ENCODE measurements around the gene POLR3E. TPM values are rescaled to one million over a fixed set of nuclear protein-coding genes. Genes with fewer than 3 reads are reported as not detected.

Gene POLR3E
- total RNA-seq, 2 experiments from 2014 or later = 52.4 to 54.3 TPM

DNA sequence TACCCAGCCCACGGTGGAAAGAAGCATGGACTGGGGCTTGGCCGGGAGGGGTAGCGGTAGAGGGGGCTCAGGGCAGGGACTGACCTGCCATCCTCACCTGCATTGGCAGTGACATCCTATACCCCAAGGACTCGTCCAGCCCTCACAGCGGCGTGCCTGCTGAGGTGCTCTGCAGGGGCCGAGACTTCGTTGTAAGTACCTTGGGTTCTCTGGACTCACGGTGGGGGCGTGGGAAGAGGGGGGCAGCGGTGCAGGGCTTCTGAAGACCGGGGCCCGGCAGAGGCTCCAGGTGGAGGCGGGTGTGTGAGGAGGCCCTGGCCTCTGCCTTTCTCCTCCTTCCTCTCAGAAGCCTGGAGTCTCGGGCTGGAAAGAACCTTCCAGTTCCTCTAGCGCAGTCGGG is 25.5 kb downstream of the POLR3E start:
- Mint-ChIP-seq H3K9me3 (no peaks in the 10 kb centered on the region), H3K27ac (peak overlapping the region; percentile 68), H3K4me1 (peaks cover 7% of the 10 kb centered on the region), H3K27me3 (no peaks in the 10 kb centered on the region), H3K4me3 (no peak overlapping the region), H3K36me3 (ENCODE audit: low read depth) (peaks cover 28% of the 10 kb centered on the region)
- DNase-seq = no peak
- POLR2A ChIA-PET = no interaction called here
- CTCF ChIA-PET = no interaction called here

DNA sequence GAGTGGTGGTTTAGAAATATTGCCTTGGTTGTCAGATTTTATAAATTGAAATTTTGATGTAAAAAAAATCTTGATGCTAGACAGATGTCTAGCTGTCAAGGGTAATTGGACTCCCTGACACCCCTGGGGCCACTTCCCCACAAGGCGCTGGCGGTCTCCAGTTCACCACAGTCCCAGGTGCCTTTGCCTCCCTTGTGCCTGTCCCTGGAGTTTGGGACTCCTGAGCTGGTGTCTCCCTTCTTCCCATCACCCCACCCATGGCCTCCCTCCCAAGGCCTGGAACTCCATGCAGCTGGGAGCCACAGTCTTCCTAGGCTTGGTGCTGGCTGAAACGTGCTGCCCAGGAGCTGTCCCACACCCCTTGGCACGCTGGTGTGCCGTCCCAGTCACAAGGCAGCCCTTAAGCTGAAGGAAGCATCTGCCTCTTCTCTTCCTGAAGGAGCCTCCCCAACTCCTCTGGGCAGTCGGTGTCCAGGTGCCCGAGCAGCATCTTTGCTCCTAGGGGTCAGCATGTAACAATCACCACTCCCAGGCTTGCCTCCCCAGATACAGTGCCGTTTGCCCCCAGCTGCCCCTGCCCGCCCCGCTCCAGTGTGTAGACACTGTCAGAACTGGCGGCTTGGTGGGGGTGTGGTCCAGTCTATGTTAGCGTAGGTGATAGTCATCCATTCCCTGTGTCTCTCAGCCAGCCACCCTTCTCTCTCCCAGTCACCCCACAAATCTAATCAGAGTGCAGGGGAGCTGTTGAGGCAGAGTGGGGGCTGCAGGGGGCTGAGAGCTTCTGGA is 26.2 kb downstream of the POLR3E start:
- no peaks in the 10 kb centered on the region for H3K9me3 Mint-ChIP-seq
- H3K27ac Mint-ChIP-seq = no peak overlapping the region
- H3K4me1 Mint-ChIP-seq = peaks cover 7% of the 10 kb centered on the region
- DNase-seq = no peak
- H3K4me3 Mint-ChIP-seq = no peak overlapping the region
- H3K36me3 Mint-ChIP-seq (ENCODE audit: low read depth) = peaks cover 30% of the 10 kb centered on the region
- no peaks in the 10 kb centered on the region for H3K27me3 Mint-ChIP-seq
- CTCF ChIA-PET = interaction anchor here (1.1 kb wide), 1 partner anchor 13 kb away, joined by 3 read pairs; no protein-coding TSS in a partner anchor
- POLR2A ChIA-PET = no interaction called here

DNA sequence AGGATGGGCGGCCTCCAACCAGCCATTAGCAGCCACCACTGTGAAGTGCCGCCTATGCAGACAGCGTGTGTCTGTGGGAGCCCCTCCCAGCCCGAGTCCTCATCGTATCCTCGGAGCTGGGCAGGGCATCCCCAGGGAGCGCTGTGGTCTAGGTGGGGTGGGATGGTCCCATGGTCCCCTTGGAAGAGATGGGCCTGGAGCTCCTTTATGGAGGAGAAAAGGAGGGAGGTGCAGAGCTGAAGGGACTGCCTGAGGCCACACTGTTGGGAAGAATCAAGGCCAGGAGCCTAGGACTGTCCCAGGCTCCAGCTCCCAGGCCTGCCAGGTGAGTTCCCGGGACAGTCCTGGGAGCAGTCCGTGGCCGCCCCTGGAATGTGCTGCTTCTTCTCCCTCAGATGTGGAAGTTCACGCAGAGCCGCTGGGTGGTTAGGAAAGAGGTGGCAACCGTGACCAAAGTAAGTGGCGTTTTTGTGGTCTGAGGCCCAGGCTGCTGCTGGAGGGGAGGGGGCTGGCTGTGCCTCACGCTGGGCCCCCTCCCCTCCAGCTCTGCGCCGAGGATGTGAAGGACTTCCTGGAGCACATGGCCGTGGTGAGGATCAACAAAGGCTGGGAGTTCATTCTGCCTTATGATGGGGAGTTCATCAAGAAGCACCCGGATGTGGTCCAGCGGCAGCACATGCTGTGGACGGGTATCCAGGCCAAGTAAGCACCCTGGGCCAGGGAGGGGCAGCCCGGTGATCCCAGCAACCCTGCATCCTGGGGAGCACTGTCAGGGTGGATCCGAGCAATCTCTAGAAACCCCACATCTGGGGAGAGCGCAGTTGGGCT is 27.0 kb downstream of the POLR3E start:
- H3K27ac Mint-ChIP-seq = no peak overlapping the region
- H3K27me3 Mint-ChIP-seq = no peaks in the 10 kb centered on the region
- no peak for DNase-seq
- no peaks in the 10 kb centered on the region for H3K9me3 Mint-ChIP-seq
- ChIA-PET POLR2A (interaction anchor here (0.5 kb wide), 1 partner anchor 118 kb away, joined by 4 read pairs; the partner anchor contains the start of gene EEF2K), CTCF (interaction anchor here (1.1 kb wide), 1 partner anchor 14 kb away, joined by 3 read pairs; no protein-coding TSS in a partner anchor)
- H3K4me3 Mint-ChIP-seq = no peak overlapping the region
- H3K36me3 Mint-ChIP-seq (ENCODE audit: low read depth) = peaks cover 28% of the 10 kb centered on the region
- H3K4me1 Mint-ChIP-seq = peaks cover 7% of the 10 kb centered on the region

DNA sequence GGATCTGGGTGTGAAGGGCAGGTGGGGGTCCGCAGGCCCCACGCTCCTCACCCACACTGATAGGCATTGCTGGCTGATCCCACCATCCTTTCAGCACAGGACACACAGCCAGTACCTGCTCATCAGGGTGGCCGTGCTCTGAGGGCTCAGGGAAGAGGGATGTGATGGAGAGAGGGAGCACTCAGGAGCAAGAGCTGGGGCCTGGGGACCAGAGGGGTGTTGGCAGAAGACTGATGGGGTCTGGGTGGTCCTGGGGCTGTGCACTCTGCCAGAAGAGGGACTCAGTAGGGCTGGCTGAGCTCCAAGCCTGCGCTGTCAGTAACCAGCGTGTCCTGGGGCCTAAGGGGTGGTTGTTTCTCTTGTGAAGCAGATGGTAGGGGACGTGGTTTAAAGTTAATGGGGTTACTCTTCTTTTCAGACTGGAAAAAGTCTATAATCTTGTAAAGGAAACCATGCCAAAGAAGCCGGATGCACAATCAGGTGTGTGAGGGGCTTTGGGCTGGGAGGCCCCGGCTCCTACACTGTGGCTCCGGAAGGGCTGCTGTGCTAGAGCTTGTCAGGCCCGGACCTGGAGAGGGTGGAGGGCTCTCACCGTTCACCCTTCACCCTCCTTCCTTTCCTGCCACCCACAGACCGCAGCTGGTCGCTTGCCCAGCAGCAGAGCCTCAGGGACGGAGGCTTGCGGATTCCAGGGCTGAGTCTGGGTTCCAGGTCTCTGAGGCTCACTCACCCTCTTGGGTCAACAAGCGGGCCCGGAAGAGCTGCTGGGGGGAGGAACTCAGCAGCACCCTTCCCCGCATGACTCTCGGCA is 27.8 kb downstream of the POLR3E start:
- no peak overlapping the region for H3K4me3 Mint-ChIP-seq
- H3K27ac Mint-ChIP-seq = peak overlapping the region; percentile 66
- no peaks in the 10 kb centered on the region for H3K9me3 Mint-ChIP-seq
- ChIA-PET CTCF (interaction anchor here (0.6 kb wide), 1 partner anchor 1134 kb away, joined by 4 read pairs; no protein-coding TSS in a partner anchor), POLR2A (no interaction called here)
- no peak for DNase-seq
- no peaks in the 10 kb centered on the region for H3K27me3 Mint-ChIP-seq
- H3K36me3 Mint-ChIP-seq (ENCODE audit: low read depth) = peaks cover 28% of the 10 kb centered on the region
- H3K4me1 Mint-ChIP-seq = peaks cover 9% of the 10 kb centered on the region

DNA sequence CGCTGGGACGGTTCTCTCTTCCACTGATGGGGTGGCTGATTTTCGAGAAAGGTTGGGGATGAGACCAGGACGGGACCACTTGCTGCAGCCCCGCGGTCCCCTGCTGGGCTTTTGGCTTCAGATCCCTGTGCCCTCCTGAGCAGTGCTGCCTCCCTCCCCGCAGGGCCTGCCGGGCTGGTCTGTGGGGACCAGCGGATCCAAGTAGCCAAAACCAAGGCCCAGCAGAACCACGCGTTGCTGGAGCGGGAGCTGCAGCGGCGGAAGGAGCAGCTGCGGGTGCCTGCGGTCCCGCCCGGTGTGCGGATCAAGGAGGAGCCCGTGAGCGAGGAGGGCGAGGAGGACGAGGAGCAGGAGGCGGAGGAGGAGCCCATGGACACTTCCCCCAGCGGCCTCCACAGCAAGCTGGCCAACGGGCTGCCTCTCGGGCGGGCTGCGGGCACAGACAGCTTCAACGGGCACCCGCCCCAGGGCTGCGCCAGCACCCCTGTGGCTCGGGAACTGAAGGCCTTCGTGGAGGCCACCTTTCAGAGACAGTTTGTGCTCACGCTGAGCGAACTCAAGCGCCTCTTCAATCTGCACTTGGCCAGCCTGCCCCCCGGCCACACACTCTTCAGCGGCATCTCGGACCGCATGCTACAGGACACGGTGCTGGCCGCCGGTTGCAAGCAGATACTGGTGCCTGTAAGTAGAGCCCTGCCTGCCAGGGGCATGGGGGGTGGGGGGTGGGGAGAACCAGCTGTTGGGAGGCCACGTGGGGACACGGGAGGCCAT is 28.6 kb downstream of the POLR3E start:
- H3K27me3 Mint-ChIP-seq = no peaks in the 10 kb centered on the region
- DNase-seq = no peak
- no peaks in the 10 kb centered on the region for H3K9me3 Mint-ChIP-seq
- H3K4me3 Mint-ChIP-seq = no peak overlapping the region
- ChIA-PET CTCF (no interaction called here), POLR2A (interaction anchor here (0.7 kb wide), 1 partner anchor 94 kb away, joined by 3 read pairs; no protein-coding TSS in a partner anchor)
- H3K27ac Mint-ChIP-seq = no peak overlapping the region
- H3K4me1 Mint-ChIP-seq = peaks cover 11% of the 10 kb centered on the region
- peaks cover 32% of the 10 kb centered on the region for H3K36me3 Mint-ChIP-seq (ENCODE audit: low read depth)

DNA sequence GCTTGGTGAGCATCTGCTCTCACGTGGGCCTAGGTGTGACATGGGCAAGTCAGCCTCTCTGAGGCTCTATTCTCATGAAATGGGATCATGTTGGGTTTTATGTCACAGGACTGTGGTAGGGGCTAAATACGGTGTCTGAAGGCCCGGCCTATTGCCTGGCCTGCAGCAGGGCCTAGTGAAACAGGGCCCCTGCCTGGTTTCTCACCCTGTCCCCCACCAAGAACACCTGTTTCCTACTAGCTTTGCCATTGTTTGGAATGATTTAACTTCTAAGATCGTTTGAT is 29.1 kb downstream of the POLR3E start:
- H3K4me3 Mint-ChIP-seq = no peak overlapping the region
- peaks cover 29% of the 10 kb centered on the region for H3K36me3 Mint-ChIP-seq (ENCODE audit: low read depth)
- H3K4me1 Mint-ChIP-seq = peaks cover 7% of the 10 kb centered on the region
- DNase-seq = no peak
- no peaks in the 10 kb centered on the region for H3K9me3 Mint-ChIP-seq
- no peak overlapping the region for H3K27ac Mint-ChIP-seq
- ChIA-PET CTCF (no interaction called here), POLR2A (interaction anchor here (0.7 kb wide), 1 partner anchor 93 kb away, joined by 3 read pairs; no protein-coding TSS in a partner anchor)
- no peaks in the 10 kb centered on the region for H3K27me3 Mint-ChIP-seq

DNA sequence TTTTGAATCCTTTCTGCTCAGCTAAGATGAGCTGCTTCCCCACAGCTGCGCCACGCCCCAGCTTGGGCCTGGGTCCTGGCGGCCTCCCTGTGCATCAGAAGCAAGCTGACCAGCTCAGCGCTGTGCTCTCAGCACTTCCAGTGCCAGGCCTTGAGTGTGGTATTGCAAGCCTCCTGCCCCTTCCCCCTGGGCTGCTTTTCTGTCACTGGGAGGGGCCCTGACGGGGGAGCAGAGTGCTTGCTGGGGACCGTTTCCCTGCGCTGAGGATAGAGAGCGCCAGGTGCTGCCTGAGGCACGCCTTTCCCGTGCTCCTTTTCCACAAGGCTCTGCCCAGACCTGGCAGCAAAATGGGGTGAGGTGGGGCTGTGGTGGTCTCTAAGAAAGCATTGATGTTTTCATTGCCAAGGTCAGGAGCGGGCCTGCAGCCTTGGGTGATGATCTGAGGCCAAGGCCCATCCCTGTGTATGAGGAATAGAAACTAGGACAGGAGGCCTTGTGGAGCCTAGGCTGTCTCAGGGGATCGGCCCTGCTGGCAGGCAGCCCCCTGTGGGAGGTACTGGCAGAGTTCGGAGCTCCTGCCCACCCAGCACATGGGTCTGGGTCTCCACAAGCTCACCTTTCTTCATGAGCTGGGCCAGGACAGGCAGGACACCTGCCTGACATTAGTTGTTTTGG is 29.7 kb downstream of the POLR3E start:
- Mint-ChIP-seq H3K9me3 (no peaks in the 10 kb centered on the region), H3K36me3 (ENCODE audit: low read depth) (peaks cover 33% of the 10 kb centered on the region), H3K27me3 (no peaks in the 10 kb centered on the region), H3K27ac (no peak overlapping the region), H3K4me1 (peaks cover 6% of the 10 kb centered on the region), H3K4me3 (no peak overlapping the region)
- ChIA-PET CTCF (no interaction called here), POLR2A (interaction anchor here (0.7 kb wide), 1 partner anchor 92 kb away, joined by 3 read pairs; no protein-coding TSS in a partner anchor)
- no peak for DNase-seq

DNA sequence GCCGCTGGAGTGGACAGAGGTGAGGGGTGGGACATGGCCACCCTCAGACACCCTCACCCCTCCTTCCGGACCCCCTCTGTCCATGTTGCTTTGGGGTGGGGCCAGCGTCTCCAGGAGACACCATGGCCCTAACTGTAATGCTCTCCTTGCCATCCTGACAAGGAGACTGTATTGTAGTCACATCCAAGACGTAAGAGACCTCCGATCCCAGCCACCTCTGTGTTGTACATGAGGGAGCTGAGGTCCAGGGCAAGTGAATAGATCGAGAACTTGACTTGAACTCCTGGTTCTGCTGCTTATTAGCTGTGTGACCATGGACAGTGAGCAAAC is 30.2 kb downstream of the POLR3E start:
- no peaks in the 10 kb centered on the region for H3K27me3 Mint-ChIP-seq
- CTCF ChIA-PET = no interaction called here
- peaks cover 6% of the 10 kb centered on the region for H3K4me1 Mint-ChIP-seq
- POLR2A ChIA-PET = no interaction called here
- H3K36me3 Mint-ChIP-seq (ENCODE audit: low read depth) = peaks cover 37% of the 10 kb centered on the region
- DNase-seq = no peak
- no peak overlapping the region for H3K4me3 Mint-ChIP-seq
- no peaks in the 10 kb centered on the region for H3K9me3 Mint-ChIP-seq
- no peak overlapping the region for H3K27ac Mint-ChIP-seq

DNA sequence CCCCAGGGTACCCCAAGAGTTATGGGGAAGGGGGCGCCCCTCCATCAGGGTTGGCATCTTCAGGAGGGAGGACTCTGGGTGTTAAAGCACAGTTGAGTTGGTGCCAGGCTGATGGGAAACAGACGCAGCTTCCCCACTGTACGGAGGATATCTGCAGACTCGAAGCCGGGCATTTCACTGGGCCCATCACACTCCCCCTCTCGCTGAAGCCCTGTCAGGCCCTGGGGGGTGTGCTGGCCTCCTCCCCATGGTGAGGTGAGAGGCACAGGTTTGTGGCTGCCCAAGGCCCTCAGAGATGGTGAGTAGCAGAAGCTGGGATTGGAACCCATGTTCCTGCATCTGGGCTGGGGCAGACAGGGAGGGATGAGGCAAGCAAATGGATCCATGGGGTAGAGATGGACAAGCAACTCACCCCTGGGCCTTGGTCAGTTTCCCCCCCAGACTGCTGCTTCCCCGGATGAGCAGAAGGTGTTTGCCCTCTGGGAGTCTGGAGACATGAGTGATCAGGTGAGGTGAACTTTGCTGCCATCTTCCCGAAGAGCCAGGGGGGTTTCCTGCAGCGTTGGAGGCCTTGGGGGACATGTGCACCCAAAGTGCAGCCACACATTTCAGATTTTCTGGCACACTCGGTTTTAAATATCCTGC is 31.0 kb downstream of the POLR3E start:
- Mint-ChIP-seq H3K27ac (no peak overlapping the region), H3K4me3 (no peak overlapping the region), H3K36me3 (ENCODE audit: low read depth) (peaks cover 40% of the 10 kb centered on the region), H3K9me3 (no peaks in the 10 kb centered on the region), H3K27me3 (no peaks in the 10 kb centered on the region), H3K4me1 (peaks cover 6% of the 10 kb centered on the region)
- ChIA-PET POLR2A (no interaction called here), CTCF (interaction anchor here (1.7 kb wide), 1 partner anchor 9 kb away, joined by 6 read pairs; no protein-coding TSS in a partner anchor)
- DNase-seq = no peak

DNA sequence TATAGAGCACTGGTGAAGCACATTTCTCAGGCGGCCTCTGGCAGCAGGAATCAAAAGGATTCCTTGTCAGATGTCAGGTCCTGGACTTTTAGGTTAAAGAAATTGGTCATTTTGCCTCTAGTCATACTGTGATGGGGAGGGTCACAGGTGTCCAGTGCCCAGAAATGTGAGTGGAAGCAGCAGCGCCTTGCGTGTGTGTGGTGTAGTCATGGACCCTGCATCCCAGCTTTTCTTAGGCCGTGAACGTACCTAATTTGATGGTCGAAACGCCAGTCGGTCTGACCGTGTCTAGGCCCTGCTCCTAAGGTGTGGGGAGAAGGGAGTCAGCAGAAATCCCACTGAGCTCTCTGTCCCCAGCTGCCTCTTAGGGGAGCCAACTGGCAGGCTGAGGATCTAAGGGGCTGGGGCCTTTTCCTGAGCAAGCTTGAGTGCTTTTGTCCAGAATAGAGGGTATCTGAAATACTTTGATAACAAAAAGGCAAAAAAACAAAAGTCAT is 32.0 kb downstream of the POLR3E start:
- no peak overlapping the region for H3K27ac Mint-ChIP-seq
- DNase-seq = no peak
- ChIA-PET POLR2A (interaction anchor here (0.6 to 0.7 kb wide), 2 partner anchors 9 to 46 kb away, joined by 3 to 4 read pairs; no protein-coding TSS in a partner anchor), CTCF (interaction anchor here (0.6 to 1.7 kb wide), 2 partner anchors 10 to 36 kb away, joined by 3 to 6 read pairs; no protein-coding TSS in a partner anchor)
- no peak overlapping the region for H3K4me3 Mint-ChIP-seq
- H3K27me3 Mint-ChIP-seq = no peaks in the 10 kb centered on the region
- H3K36me3 Mint-ChIP-seq (ENCODE audit: low read depth) = peaks cover 47% of the 10 kb centered on the region
- no peaks in the 10 kb centered on the region for H3K9me3 Mint-ChIP-seq
- peaks cover 6% of the 10 kb centered on the region for H3K4me1 Mint-ChIP-seq

DNA sequence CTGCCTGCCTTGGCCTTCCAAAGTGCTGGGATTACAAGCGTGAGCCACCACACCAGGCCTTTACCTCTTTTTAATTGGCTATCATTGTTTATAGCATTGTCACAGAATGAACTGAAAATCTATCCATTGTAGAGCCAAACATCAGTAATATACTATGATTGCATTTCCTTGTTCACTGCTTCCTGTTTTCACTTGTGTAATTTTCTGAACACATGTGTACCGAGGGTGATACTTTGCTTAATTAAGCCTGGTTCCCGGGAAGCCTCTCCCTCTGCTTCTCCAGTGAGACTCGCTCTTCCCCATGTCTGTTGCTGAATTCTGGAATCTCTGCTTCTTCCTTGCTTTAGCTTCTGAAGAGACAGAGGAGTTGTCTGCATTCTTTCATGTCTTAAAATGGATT is 33.1 kb downstream of the POLR3E start:
- no peak overlapping the region for H3K4me3 Mint-ChIP-seq
- H3K36me3 Mint-ChIP-seq (ENCODE audit: low read depth) = peaks cover 51% of the 10 kb centered on the region
- H3K9me3 Mint-ChIP-seq = peaks cover 5% of the 10 kb centered on the region
- no peak for DNase-seq
- CTCF ChIA-PET = interaction anchor here (0.9 to 1.7 kb wide), 2 partner anchors 11 to 36 kb away, joined by 3 to 6 read pairs; no protein-coding TSS in a partner anchor
- H3K27me3 Mint-ChIP-seq = no peaks in the 10 kb centered on the region
- H3K4me1 Mint-ChIP-seq = peaks cover 6% of the 10 kb centered on the region
- H3K27ac Mint-ChIP-seq = no peak overlapping the region
- POLR2A ChIA-PET = no interaction called here
